B cell (primary cell): ENCODE measurements around the gene PA2G4. TPM values are rescaled to one million over a fixed set of nuclear protein-coding genes. Genes with fewer than 3 reads are reported as not detected.
A peak's percentile ranks its signal among the peaks of the same experiment; 100 is the strongest.

Source experiments
- ATAC-seq: fragments of 200-7000 bp; cut with Tn5 transposase; one replicate; pipeline ENCODE4 v1.10.0; 2021; ENCODE audit warnings: low read depth, mild to moderate bottlenecking, moderate number of reproducible peaks, moderate library complexity
- CTCF ChIA-PET: fragments of 350-600 bp; sonication (Branson Sonifier 250); formaldehyde crosslinking; loops from one replicate; lab custom pipeline; 2021; ENCODE audit warnings: antibody characterized with exemption, inconsistent platforms; lab: Charles Lee
- POLR2A ChIA-PET: fragments of 350-600 bp; sonication (Branson Sonifier 250); formaldehyde crosslinking; loops from one replicate; lab custom pipeline; 2021; ENCODE audit warnings: antibody characterized with exemption; lab: Charles Lee
- DNase-seq: peaks from one replicate; pipeline ENCODE4 v3.0.0; 2013
- H2AFZ ChIP-seq: 2 replicates; pipeline ENCODE4 v1.6.1; 2012; ENCODE audit warnings: mild to moderate bottlenecking, low read depth, low read length; ENCODE audit not compliant: insufficient read depth, poor library complexity, severe bottlenecking
- H3K27ac ChIP-seq, 2 donors: 1 replicate in 1 of 2; 2 replicates in 1 of 2; pipeline ENCODE4 v1.5.1; 2012 to 2013; ENCODE audit warnings: low read length in 2 of 2, mild to moderate bottlenecking in 2 of 2, moderate library complexity in 1 of 2
- H3K27me3 ChIP-seq, 4 experiments: fragments of 200-600 bp in 1 of 4; sonication (generic) in 1 of 4; replicated peaks in 1 of 4; 1 replicate in 2 of 4; 2 replicates in 2 of 4; pipeline versions ENCODE4 v1.6.1 to v1.7.0; 2013 to 2016; ENCODE audit warnings: low read length in 3 of 4, mild to moderate bottlenecking in 2 of 4, mixed read lengths in 1 of 4, moderate library complexity in 1 of 4; ENCODE audit not compliant: insufficient read depth in 4 of 4, control insufficient read depth in 3 of 4; ENCODE audit errors: control extremely low read depth in 1 of 4
- H3K36me3 ChIP-seq, 2 experiments: replicated peaks in 1 of 2; 1 replicate in 1 of 2; 2 replicates in 1 of 2; pipeline versions ENCODE4 v1.6.1 to v1.7.1; 2013; ENCODE audit warnings: low read length in 1 of 2; ENCODE audit not compliant: insufficient read depth in 2 of 2, control insufficient read depth in 1 of 2; ENCODE audit errors: control extremely low read depth in 1 of 2, extremely low read depth in 1 of 2
- H3K4me1 ChIP-seq, 2 donors: fragments of 200-600 bp in 1 of 2; sonication (generic) in 1 of 2; 1 replicate in 1 of 2; 2 replicates in 1 of 2; pipeline versions ENCODE4 v1.5.1 to v1.6.1; 2013 to 2017; ENCODE audit warnings: low read length in 2 of 2; ENCODE audit not compliant: control insufficient read depth in 2 of 2, insufficient read depth in 2 of 2
- H3K4me2 ChIP-seq: replicated peaks from 2 replicates; pipeline ENCODE3; 2012; ENCODE audit warnings: mild to moderate bottlenecking, low read depth, low read length; ENCODE audit not compliant: poor library complexity, severe bottlenecking
- H3K4me3 ChIP-seq, 5 experiments: fragments of 200-600 bp in 1 of 5; sonication (generic) in 1 of 5; 1 replicate in 3 of 5; 2 replicates in 2 of 5; pipeline versions ENCODE4 v1.5.1 to v1.7.0; 2011 to 2016; ENCODE audit warnings: low read length in 4 of 5, mild to moderate bottlenecking in 4 of 5, low read depth in 2 of 5, control low read depth in 1 of 5, moderate library complexity in 1 of 5; ENCODE audit not compliant: insufficient read depth in 1 of 5; ENCODE audit errors: control extremely low read depth in 1 of 5, extremely low read depth in 1 of 5
- H3K79me2 ChIP-seq: fragments of 200-600 bp; sonication (generic); one replicate; pipeline ENCODE4 v1.6.0; 2016; ENCODE audit warnings: low read length; ENCODE audit not compliant: control insufficient read depth, insufficient read depth
- H3K9ac ChIP-seq: fragments of 200-600 bp; sonication (generic); 2 replicates; pipeline ENCODE4 v1.6.1; 2017; ENCODE audit warnings: mild to moderate bottlenecking, low read length, moderate library complexity
- H3K9me3 ChIP-seq, 3 donors: one replicate each; pipeline versions ENCODE4 v1.6.1 to v1.7.1; 2013; ENCODE audit warnings: low read length in 2 of 3; ENCODE audit not compliant: control insufficient read depth in 2 of 3, insufficient read depth in 1 of 3; ENCODE audit errors: control extremely low read depth in 1 of 3
- H4K20me1 ChIP-seq: 2 replicates; pipeline ENCODE4 v1.6.0; 2012; ENCODE audit warnings: mild to moderate bottlenecking, low read length; ENCODE audit not compliant: insufficient read depth, control insufficient read depth, poor library complexity, severe bottlenecking
- H3K27ac Mint-ChIP-seq: one replicate; pipeline ENCODE4 v1.8.0; 2021; ENCODE audit warnings: mixed read lengths
- H3K27me3 Mint-ChIP-seq: one replicate; pipeline ENCODE4 v1.8.0; 2021; ENCODE audit warnings: mixed read lengths
- H3K4me1 Mint-ChIP-seq: one replicate; pipeline ENCODE4 v1.8.0; 2021; ENCODE audit warnings: mixed read lengths
- H3K4me3 Mint-ChIP-seq: one replicate; pipeline ENCODE4 v1.8.0; 2021; ENCODE audit warnings: mixed read lengths
- H3K9me3 Mint-ChIP-seq: one replicate; pipeline ENCODE4 v1.8.0; 2022; ENCODE audit warnings: mixed read lengths; ENCODE audit not compliant: insufficient read depth
- EZH2 ChIP-seq: IDR thresholded peaks from 2 replicates; pipeline ENCODE4 v1.6.1; 2012; ENCODE audit warnings: borderline replicate concordance, low read depth, mild to moderate bottlenecking, moderate library complexity, low read length; ENCODE audit not compliant: insufficient read depth, poor library complexity, severe bottlenecking
- WGBS: methylation state at CpG from one replicate; pipeline ENCODE4 v1.1.5; 2013; ENCODE audit warnings: missing lambda C conversion rate; ENCODE audit not compliant: insufficient coverage; 5-methylcytosine and 5-hydroxymethylcytosine counted together
- intact Hi-C: fragments of 100-400 bp; cut with micrococcal nuclease; formaldehyde crosslinking; loops from one replicate; pipeline ENCODE4 v1.10.0; 2022
- polyA plus RNA-seq: library from polyadenylated mRNA; depleted of rRNA; stranded (reverse); fragments of >200 nt; gene quantifications from 2 replicates; pipeline ENCODE4 v1.2.3, GENCODE V29; 2012
- total RNA-seq, 2 donors: library from RNA; stranded (reverse); fragments of 120-200 nt in 1 of 2; gene quantifications; 1 replicate in 1 of 2; 2 replicates in 1 of 2; pipeline versions ENCODE4 v1.2.3 to v1.2.4, GENCODE V29; 2013 to 2022
- TF ChIP-seq, protein P1 (sequence below): fragments of 200-600 bp; IDR thresholded peaks from one replicate; pipeline ENCODE4 v1.8.0; 2022; ENCODE audit warnings: antibody characterized with exemption, mild to moderate bottlenecking

PA2G4 gene
- total and polyA plus RNA-seq, 2 donors (not counting 1 experiment from before 2014, with no cell fraction given), result 56.7 to 77.3 TPM

- Mint-ChIP-seq H3K4me3 (no peak overlapping the region), H3K4me1 (peaks cover 21% of the 10 kb centered on the region), H3K27ac (peak overlapping the region; percentile 63), H3K27me3 (no peaks in the 10 kb centered on the region), H3K9me3 (no peaks in the 10 kb centered on the region)
- 81% methylated on average over 4 of the region's 13 CpGs for WGBS
- Histone ChIP-seq H3K4me3 (no peak overlapping the region), H2AFZ (no peak overlapping the region), H3K9me3 (no peaks in the 10 kb centered on the region), H3K79me2 (peaks cover 9% of the 10 kb centered on the region), H3K4me2 (no peak overlapping the region), H3K4me1 (peaks cover 6 to 7% of the 10 kb centered on the region in 2 donors), H3K27me3 (no peaks in the 10 kb centered on the region), H4K20me1 (peaks cover 6% of the 10 kb centered on the region), H3K9ac (no peak overlapping the region), H3K36me3 (peaks cover 0 to 40% of the 10 kb centered on the region in 2 experiments), H3K27ac (no peak overlapping the region)
- no peak for DNase-seq
- POLR2A ChIA-PET, result interaction anchor here (0.6 to 1.2 kb wide), 3 partner anchors 15 to 1080 kb away, joined by 3 to 7 read pairs (median 5); no protein-coding TSS in a partner anchor
- TF ChIP-seq EZH2, result no peak
- TF ChIP-seq, protein P1, sequence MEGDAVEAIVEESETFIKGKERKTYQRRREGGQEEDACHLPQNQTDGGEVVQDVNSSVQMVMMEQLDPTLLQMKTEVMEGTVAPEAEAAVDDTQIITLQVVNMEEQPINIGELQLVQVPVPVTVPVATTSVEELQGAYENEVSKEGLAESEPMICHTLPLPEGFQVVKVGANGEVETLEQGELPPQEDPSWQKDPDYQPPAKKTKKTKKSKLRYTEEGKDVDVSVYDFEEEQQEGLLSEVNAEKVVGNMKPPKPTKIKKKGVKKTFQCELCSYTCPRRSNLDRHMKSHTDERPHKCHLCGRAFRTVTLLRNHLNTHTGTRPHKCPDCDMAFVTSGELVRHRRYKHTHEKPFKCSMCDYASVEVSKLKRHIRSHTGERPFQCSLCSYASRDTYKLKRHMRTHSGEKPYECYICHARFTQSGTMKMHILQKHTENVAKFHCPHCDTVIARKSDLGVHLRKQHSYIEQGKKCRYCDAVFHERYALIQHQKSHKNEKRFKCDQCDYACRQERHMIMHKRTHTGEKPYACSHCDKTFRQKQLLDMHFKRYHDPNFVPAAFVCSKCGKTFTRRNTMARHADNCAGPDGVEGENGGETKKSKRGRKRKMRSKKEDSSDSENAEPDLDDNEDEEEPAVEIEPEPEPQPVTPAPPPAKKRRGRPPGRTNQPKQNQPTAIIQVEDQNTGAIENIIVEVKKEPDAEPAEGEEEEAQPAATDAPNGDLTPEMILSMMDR, result no peak
- no peak for ATAC-seq
- intact Hi-C loops, result no loop called here
- CTCF ChIA-PET, result interaction anchor here (0.6 to 0.7 kb wide), 2 partner anchors 43 to 1643 kb away, joined by 3 to 5 read pairs; partner anchors contain the start of gene PA2G4
Measured at GRCh38 chr12:56146492-56147460, 42.4 kb downstream of the PA2G4 start.
